ENCODE data around the gene SAPCD1. TPM values are rescaled to one million over a fixed set of nuclear protein-coding genes. Genes with fewer than 3 reads are reported as not detected.

The SAPCD1 gene
- total RNA-seq, 1 donor from 2014 or later = 9.0 TPM

DNA sequence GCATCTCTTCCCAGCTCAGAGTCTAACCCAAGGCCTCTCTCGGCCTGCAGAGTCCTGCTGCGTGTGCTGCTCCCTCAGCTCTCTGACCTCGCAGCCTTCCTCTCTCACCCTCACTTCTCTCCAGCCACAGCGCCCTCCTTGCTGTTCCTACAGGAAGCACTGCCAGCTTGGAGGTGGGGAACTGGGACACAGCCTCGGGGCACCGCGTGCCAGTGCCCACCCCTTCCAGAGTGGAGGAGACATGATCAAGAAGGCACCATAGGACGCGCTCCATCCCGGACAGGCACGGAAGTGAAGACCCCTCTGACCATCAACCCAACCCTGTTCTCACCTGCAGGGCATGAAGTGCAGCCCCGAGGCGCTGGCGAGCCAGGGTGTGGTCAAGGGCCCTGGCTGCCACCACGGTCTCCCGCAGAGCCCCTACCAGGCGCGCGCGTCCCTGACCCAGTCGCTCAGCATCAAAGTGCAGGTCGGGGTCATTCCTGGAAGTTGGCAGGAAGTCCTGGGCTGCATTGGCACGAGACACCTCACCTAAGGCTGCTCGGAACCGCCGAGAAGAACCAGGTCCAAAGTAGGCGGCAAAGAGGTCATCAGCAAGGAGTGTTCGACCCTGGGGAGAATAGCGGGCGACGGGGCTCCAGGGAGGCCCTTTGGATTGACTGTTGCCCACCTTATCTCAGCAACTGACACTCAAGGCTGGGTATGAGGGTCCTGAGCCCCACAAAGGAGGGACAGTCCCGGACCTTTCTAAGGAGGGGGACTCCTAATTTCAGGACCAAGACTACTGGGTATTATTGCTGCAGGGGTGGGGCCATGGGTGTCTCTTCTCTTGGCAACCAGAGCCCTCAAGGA, 13.4 kb downstream of the SAPCD1 start:
- ATAC-seq (ENCODE audit: low read depth) = no peak
- ChIA-PET POLR2A (interaction anchor here (0.8 to 1.6 kb wide), 3 partner anchors 15 to 38 kb away, joined by 3 to 4 read pairs (median 3); partner anchors contain the start of gene LSM2), CTCF (interaction anchor here (0.7 kb wide), 1 partner anchor 15 kb away, joined by 3 read pairs; no protein-coding TSS in a partner anchor)
- no peaks in the 10 kb centered on the region for H3K9me3 Mint-ChIP-seq
- H3K27ac Mint-ChIP-seq = peak overlapping the region; percentile 72
- H3K4me3 Mint-ChIP-seq = peak overlapping the region; percentile 50
- no peak for DNase-seq
- peaks cover 34% of the 10 kb centered on the region for H3K4me1 Mint-ChIP-seq
- no peaks in the 10 kb centered on the region for H3K27me3 Mint-ChIP-seq
- TF ChIP-seq, protein P1, sequence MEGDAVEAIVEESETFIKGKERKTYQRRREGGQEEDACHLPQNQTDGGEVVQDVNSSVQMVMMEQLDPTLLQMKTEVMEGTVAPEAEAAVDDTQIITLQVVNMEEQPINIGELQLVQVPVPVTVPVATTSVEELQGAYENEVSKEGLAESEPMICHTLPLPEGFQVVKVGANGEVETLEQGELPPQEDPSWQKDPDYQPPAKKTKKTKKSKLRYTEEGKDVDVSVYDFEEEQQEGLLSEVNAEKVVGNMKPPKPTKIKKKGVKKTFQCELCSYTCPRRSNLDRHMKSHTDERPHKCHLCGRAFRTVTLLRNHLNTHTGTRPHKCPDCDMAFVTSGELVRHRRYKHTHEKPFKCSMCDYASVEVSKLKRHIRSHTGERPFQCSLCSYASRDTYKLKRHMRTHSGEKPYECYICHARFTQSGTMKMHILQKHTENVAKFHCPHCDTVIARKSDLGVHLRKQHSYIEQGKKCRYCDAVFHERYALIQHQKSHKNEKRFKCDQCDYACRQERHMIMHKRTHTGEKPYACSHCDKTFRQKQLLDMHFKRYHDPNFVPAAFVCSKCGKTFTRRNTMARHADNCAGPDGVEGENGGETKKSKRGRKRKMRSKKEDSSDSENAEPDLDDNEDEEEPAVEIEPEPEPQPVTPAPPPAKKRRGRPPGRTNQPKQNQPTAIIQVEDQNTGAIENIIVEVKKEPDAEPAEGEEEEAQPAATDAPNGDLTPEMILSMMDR (IDR thresholded peaks at IDR 0.05) = no peak
- intact Hi-C loops (cut with micrococcal nuclease) = no loop called here
- H3K36me3 Mint-ChIP-seq (ENCODE audit: low read depth) = peaks cover 26% of the 10 kb centered on the region

DNA sequence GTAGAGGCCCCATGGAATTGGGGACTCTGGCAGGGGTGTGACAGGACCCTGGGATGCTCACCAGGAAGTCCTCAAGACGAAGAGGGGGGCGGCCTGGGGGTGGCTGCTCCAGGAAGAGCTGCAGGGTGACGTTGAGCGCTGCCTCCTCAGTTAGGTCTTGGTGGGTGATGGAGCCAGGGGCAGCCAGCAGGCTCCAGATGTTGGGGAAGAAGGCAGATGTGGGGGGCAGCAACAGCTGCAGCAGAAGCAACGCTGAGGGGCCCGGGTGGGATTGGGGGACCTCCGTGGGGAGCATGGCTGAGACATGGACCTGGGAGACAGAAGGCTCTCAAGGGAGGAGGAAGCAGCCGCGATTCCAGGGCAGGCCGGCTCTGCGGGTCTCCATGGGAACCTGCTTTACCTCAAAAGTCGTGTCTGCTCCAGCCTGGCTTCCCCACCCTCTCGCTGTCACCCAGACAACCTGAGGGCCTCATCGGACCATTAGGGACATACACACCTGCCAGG, 14.1 kb downstream of the SAPCD1 start:
- Mint-ChIP-seq H3K4me3 (peak overlapping the region; percentile 50), H3K36me3 (ENCODE audit: low read depth) (peaks cover 33% of the 10 kb centered on the region), H3K9me3 (no peaks in the 10 kb centered on the region), H3K4me1 (peaks cover 30% of the 10 kb centered on the region), H3K27ac (peak overlapping the region; percentile 72), H3K27me3 (no peaks in the 10 kb centered on the region)
- intact Hi-C loops (cut with micrococcal nuclease) = no loop called here
- ATAC-seq (ENCODE audit: low read depth) (no peak), DNase-seq (no peak)
- TF ChIP-seq, protein P1 (IDR thresholded peaks at IDR 0.05) = no peak
- ChIA-PET CTCF (no interaction called here), POLR2A (interaction anchor here (1.3 to 1.9 kb wide), 7 partner anchors 14 to 45 kb away, joined by 3 to 12 read pairs (median 6); partner anchors contain the start of genes HSPA1A, HSPA1L, LSM2 and MSH5)

DNA sequence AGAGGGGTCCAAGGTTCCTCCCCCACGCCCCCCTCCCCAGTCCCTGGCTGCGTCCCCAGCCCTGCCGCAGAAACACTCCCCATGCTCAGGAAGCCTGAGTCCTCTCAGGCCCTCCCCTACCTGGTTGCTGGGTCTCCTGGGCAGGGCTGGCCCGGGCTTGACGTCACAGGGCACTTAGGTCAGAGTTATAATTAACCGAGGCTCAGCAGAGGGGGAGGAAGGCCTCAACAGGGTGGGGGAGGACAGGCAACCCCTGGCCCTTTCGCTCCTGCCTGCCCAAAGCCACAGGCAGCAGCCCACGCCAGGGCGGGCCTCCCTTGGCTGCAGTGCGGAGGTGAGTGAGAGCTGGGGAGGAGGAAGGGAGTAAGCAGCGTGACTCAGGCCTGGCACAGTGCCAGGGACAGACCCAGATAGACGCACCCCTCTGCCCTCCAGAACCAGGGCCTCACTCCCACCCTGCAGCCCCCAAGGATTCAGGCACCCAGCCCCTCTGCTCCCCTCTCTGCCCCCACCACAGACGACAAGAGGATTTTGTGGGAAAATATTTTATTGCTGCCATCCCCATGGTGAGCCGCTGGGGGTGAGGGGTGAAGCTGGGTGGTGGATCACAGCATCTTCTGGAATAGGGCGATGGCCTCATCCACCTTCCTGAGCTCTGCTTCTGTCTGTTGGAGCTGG, 14.7 kb downstream of the SAPCD1 start, which contains the start of gene VWA7:
TSS of gene VWA7 (minus strand) at position 340 of the 678 bp plus-strand sequence. CDS start 549 bp downstream, outside the sequence.
- TF ChIP-seq, protein P1 (IDR thresholded peaks at IDR 0.05) = no peak
- DNase-seq (peak; percentile 64), ATAC-seq (ENCODE audit: low read depth) (peak; percentile 90)
- intact Hi-C loops (cut with micrococcal nuclease) = loop anchor here (1.0 kb wide), 2 partner anchors 12 to 17 kb away; no protein-coding TSS in a partner anchor
- H3K36me3 Mint-ChIP-seq (ENCODE audit: low read depth) = peaks cover 38% of the 10 kb centered on the region
- peak within 1 kb of the TSS; percentile 50 for H3K4me3 Mint-ChIP-seq
- peaks cover 30% of the 10 kb centered on the region for H3K4me1 Mint-ChIP-seq
- no peaks in the 10 kb centered on the region for H3K27me3 Mint-ChIP-seq
- ChIA-PET POLR2A (interaction anchor here (0.6 to 1.9 kb wide), 12 partner anchors 13 to 125 kb away, joined by 3 to 12 read pairs (median 6); partner anchors contain the start of genes HSPA1A, HSPA1L, LSM2 and MSH5), CTCF (no interaction called here)
- peak within 1 kb of the TSS; percentile 72 for H3K27ac Mint-ChIP-seq
- H3K9me3 Mint-ChIP-seq = no peaks in the 10 kb centered on the region

DNA sequence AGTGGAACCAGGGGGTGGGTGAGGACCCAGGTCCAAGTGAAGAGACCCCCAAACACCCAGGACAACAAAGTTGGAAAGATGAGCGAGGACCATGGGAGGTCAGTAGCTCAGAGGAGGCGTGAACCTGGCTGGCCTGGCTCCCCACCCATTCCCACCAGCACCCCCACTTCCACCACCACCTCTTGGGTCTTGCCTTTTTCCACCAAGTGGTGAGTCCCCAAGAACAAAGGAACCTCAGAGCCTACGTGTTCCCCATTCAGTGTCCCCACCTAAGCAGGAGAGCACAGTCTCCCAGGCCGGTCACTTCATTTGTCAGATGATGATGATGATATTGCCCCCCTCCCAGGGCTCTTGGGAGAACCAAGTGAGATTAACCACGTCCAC, 15.2 kb downstream of the SAPCD1 start:
- Mint-ChIP-seq H3K36me3 (ENCODE audit: low read depth) (peaks cover 44% of the 10 kb centered on the region), H3K4me3 (no peak overlapping the region), H3K27me3 (no peaks in the 10 kb centered on the region), H3K27ac (peak overlapping the region; percentile 72), H3K4me1 (peaks cover 27% of the 10 kb centered on the region), H3K9me3 (no peaks in the 10 kb centered on the region)
- POLR2A ChIA-PET = interaction anchor here (0.6 to 1.9 kb wide), 12 partner anchors 13 to 126 kb away, joined by 3 to 12 read pairs (median 6); partner anchors contain the start of genes HSPA1A, HSPA1L, LSM2 and MSH5
- CTCF ChIA-PET = interaction anchor here (1.8 kb wide), 1 partner anchor 14 kb away, joined by 5 read pairs; no protein-coding TSS in a partner anchor
- ATAC-seq (ENCODE audit: low read depth) (no peak), DNase-seq (no peak)
- intact Hi-C loops (cut with micrococcal nuclease) = loop anchor here (1.0 kb wide), 2 partner anchors 12 to 17 kb away; no protein-coding TSS in a partner anchor
- TF ChIP-seq, protein P1 (IDR thresholded peaks at IDR 0.05) = no peak

Measured in activated B cell treated with CpG ODN at 0.5 μM for 24 hours (primary cell).